Heart left ventricle (tissue), 16 donors: Measurements from ENCODE around the gene AMPD3. TPM values are rescaled to one million over a fixed set of nuclear protein-coding genes. Genes with fewer than 3 reads are reported as not detected.

Experiments
- ATAC-seq, 4 donors: fragments of 200-7000 bp; cut with Tn5 transposase; one replicate each; pipeline ENCODE4 v1.9.1; 2020 to 2022; ENCODE audit warnings: moderate library complexity in 4 of 4, mild to moderate bottlenecking in 3 of 4, moderate number of reproducible peaks in 1 of 4
- DNase-seq, 5 donors: peaks; one replicate each; pipeline ENCODE4 v3.0.0-alpha.2; 2020
- H3K27ac ChIP-seq, 12 donors: fragments of 200-600 bp; sonication (generic) in 4 of 12; one replicate each; pipeline versions ENCODE4 v1.5.0 to v1.8.0; 2016 to 2022; ENCODE audit warnings: mild to moderate bottlenecking in 2 of 12
- H3K27me3 ChIP-seq, 9 donors: fragments of 200-600 bp; sonication (generic) in 2 of 9; one replicate each; pipeline versions ENCODE4 v1.5.1 to v1.8.0; 2016 to 2022; ENCODE audit warnings: mild to moderate bottlenecking in 3 of 9
- H3K36me3 ChIP-seq, 9 donors: fragments of 200-600 bp; sonication (generic) in 2 of 9; one replicate each; pipeline versions ENCODE4 v1.5.0 to v1.8.0; 2018 to 2022; ENCODE audit warnings: mild to moderate bottlenecking in 2 of 9
- H3K4me1 ChIP-seq, 12 donors: fragments of 200-600 bp; sonication (generic) in 4 of 12; one replicate each; pipeline versions ENCODE4 v1.5.0 to v1.8.0; 2016 to 2022; ENCODE audit warnings: mild to moderate bottlenecking in 3 of 12
- H3K4me3 ChIP-seq, 12 donors: fragments of 200-600 bp; sonication (generic) in 4 of 12; one replicate each; pipeline versions ENCODE4 v1.5.0 to v1.8.0; 2017 to 2022; ENCODE audit warnings: mild to moderate bottlenecking in 9 of 12, moderate library complexity in 4 of 12
- H3K9me3 ChIP-seq, 12 donors: fragments of 200-600 bp; sonication (generic) in 4 of 12; one replicate each; pipeline versions ENCODE4 v1.5.0 to v1.8.0; 2016 to 2022; ENCODE audit warnings: mild to moderate bottlenecking in 1 of 12
- CTCF ChIP-seq, 12 donors: fragments of 200-600 bp; sonication (generic) in 4 of 12; IDR thresholded peaks; one replicate each; pipeline versions ENCODE4 v1.5.0 to v1.8.0; 2018 to 2022; ENCODE audit warnings: antibody characterized with exemption in 12 of 12, mild to moderate bottlenecking in 5 of 12
- POLR2A ChIP-seq, 2 donors: fragments of 450-650 bp; IDR thresholded peaks; one replicate each; pipeline ENCODE4 v1.6.1; 2017; ENCODE audit warnings: antibody characterized with exemption in 2 of 2, mild to moderate bottlenecking in 2 of 2, moderate library complexity in 2 of 2
- WGBS, 4 donors: extraction: QIAGEN DNeasy Blood & Tissue Kit in 2 of 4; methylation state at CpG; one replicate each; pipeline versions ENCODE4 v1.1.5 to v1.1.7; 2013 to 2018; 5-methylcytosine and 5-hydroxymethylcytosine counted together
- intact Hi-C, 10 donors: fragments of 100-400 bp; cut with DNase I; formaldehyde crosslinking; loops; one replicate each; pipeline versions ENCODE4 v1.11.1 to v1.14.2; 2022
- polyA plus RNA-seq, 2 donors: library from polyadenylated mRNA; stranded (reverse); fragments of 200-250 nt; gene quantifications; one replicate each; pipeline ENCODE4 v1.2.3, GENCODE V29; 2013
- total RNA-seq, 9 donors: library from RNA; depleted of rRNA in 2 of 9; stranded (reverse); fragments of >200 nt in 2 of 9; fragmentation: NEBNext Ultra II Directional in 3 of 9; extraction: Animal tissue kit (Norgen Biotek cat#: 25700) in 3 of 9; gene quantifications; one replicate each; pipeline versions ENCODE4 v1.1.0 to v1.2.4, GENCODE V29; 2016 to 2023
- donor health status: ischemic (EF 13 %, LVEDD 7.1; RV severe dilation, severe dysfunction).
- donor health status: healthy with polysubstance abuse.
- donor health status: DM: no; HTN: yes; CAD: no.
- donor health status: DM: no; HTN: no; CAD: no.
- donor health status: ischemic (EF 25% LVEDD 6.9; RV normal size, moderate dysfunction).
- donor health status: ischemic (EF 25% LVEDD 5.7; RV mildly dilated, moderate dysfunction).
- donor health status: healthy.
- donor health status: DM: yes; HTN: yes; CAD: no.
- donor health status: ischemic (EF 35%, LVEDD 5.7; RV mildly dilated, moderate dysfunction).
- donor health status: nonischemic (EF 11% LVEDD 7.7; RV severe dilation, severe dysfunction).
- donor health status: DM: yes; HTN: yes; CAD: no.
- donor health status: PGD.
- donor health status: ischemic (EF 29% LVEDD 5.4; RV normal size, mild dysfunction).
- donor health status: nonischemic (EF 23%, LVEDD 6.1; RV moderate dilation, normal function).

AMPD3 gene
- total and polyA plus RNA-seq, 11 donors = 1.0 to 16.8 (median 2.7) TPM

DNA sequence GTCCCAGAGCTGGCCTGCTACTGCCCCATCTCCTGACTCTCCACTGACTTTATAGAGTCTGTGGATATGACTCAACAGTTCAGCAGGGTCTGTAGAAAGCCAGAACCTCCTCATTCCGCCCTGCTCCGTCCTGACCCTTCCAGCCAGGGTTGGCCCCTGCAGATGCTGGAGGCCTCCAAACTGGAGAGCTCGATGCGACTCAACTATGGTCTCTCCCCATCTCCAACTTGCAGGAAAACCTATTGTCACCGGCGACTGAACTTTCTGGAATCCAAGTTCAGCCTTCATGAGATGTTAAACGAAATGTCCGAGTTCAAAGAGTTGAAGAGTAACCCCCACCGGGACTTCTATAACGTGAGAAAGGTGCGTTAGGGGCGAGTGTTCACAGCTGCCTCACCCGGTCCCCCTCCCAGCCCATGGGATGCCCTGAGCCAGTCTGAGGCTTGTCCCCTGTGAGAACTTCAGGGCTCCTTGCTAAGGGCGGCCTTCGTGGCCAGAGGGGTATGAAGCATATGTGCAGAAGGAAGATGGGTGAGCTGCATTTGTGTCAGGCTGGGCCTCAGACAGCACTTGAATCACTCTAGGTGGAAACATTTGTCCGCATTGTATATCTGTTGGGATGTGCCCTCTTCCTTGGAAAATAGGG, 32.1 kb downstream of the AMPD3 start:
- no peak for ATAC-seq
- intact Hi-C loops = no loop called here
- no peak for TF ChIP-seq POLR2A (IDR thresholded peaks at IDR 0.05)

GRCh38 chr11:10488121-10488933, 33.3 kb downstream of the AMPD3 start:
- intact Hi-C loops = no loop called here
- peaks cover 0 to 61% (median 0%) of the 10 kb centered on the region in 9 donors for H3K36me3 ChIP-seq
- H3K27ac ChIP-seq = no peak overlapping the region
- 84 to 93% (median 88%) methylated on average over 13 of the region's 13 CpGs for WGBS, 4 donors
- TF ChIP-seq CTCF (IDR thresholded peaks at IDR 0.05) (no peak), POLR2A (IDR thresholded peaks at IDR 0.05) (no peak)
- no peaks in the 10 kb centered on the region for H3K9me3 ChIP-seq
- H3K4me1 ChIP-seq = peaks cover 0 to 20% (median 6%) of the 10 kb centered on the region in 12 donors
- no peak overlapping the region for H3K4me3 ChIP-seq
- ATAC-seq (no peak), DNase-seq (no peak)
- no peaks in the 10 kb centered on the region for H3K27me3 ChIP-seq

More for the DNA sequence above, 32.1 kb downstream of the AMPD3 start:
- Histone ChIP-seq H3K4me1 (peaks cover 0 to 20% (median 6%) of the 10 kb centered on the region in 12 donors), H3K4me3 (no peak overlapping the region), H3K36me3 (peaks cover 0 to 55% (median 0%) of the 10 kb centered on the region in 9 donors), H3K9me3 (no peaks in the 10 kb centered on the region), H3K27me3 (no peaks in the 10 kb centered on the region), H3K27ac (no peak overlapping the region)
- DNase-seq = no peak
- WGBS, 4 donors = 94 to 96% (median 96%) methylated on average over 16 of the region's 16 CpGs

DNA sequence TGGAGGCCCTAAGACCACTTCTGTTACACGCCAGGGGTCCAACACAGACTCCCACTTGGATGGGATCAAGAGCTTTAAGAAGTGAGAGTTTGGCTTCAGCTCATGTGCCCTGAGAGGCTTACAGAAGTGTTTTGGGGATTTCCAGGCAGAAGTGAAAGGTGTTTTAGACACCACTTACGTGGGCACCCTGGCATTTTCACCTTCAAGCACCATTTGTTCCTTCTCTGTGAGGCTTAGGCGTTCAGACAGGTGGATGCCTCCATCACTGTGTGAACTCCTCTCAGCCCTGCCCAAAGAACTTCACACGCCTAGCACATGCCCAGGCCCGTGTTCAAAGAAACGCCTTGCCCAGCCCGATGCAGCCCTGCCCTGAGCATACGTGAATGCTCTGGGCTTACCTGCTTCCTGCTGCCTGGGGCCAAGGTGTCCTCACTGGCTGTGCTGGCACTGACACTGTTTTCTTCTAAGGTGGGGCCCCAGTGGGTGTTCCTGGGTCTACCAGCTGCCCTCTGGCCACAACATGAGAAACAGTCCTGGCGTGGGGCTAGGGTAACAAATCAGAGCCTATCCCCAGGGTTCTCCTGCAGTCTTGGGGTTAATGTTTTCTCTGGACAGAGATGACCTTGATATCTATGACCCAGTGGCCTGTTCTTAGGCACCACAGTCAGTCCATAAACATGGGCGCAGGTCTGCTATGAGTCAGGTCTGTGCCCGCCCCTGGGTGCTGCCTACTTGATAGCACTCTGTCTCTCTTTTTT, 34.0 kb downstream of the AMPD3 start:
- peaks cover 0 to 63% (median 0%) of the 10 kb centered on the region in 9 donors for H3K36me3 ChIP-seq
- 96 to 99% (median 97%) methylated on average over 11 of the region's 11 CpGs for WGBS, 4 donors
- H3K4me3 ChIP-seq = no peak overlapping the region
- ATAC-seq = no peak
- H3K27ac ChIP-seq = no peak overlapping the region
- H3K4me1 ChIP-seq = peaks cover 0 to 20% (median 6%) of the 10 kb centered on the region in 12 donors
- no peaks in the 10 kb centered on the region for H3K27me3 ChIP-seq
- intact Hi-C loops = no loop called here
- no peaks in the 10 kb centered on the region for H3K9me3 ChIP-seq
- no peak for TF ChIP-seq CTCF (IDR thresholded peaks at IDR 0.05)
- TF ChIP-seq POLR2A (IDR thresholded peaks at IDR 0.05) = no peak
- DNase-seq = no peak

GRCh38 chr11:10490032-10490397, 35.0 kb downstream of the AMPD3 start:
- H3K4me1 ChIP-seq = peaks cover 0 to 20% (median 6%) of the 10 kb centered on the region in 12 donors
- WGBS, 4 donors = 93 to 100% (median 98%) methylated on average over 5 of the region's 5 CpGs
- H3K36me3 ChIP-seq = peaks cover 0 to 66% (median 0%) of the 10 kb centered on the region in 9 donors
- no peaks in the 10 kb centered on the region for H3K27me3 ChIP-seq
- DNase-seq = no peak
- no peak overlapping the region for H3K4me3 ChIP-seq
- TF ChIP-seq CTCF (IDR thresholded peaks at IDR 0.05) = no peak
- no peak for TF ChIP-seq POLR2A (IDR thresholded peaks at IDR 0.05)
- H3K27ac ChIP-seq = peak overlapping the region in 2 of 12 donors; percentile 58 to 63
- intact Hi-C loops = loop anchor here in 1 of 10 donors (10.0 kb wide), 1 partner anchor 85 kb away; no protein-coding TSS in a partner anchor
- no peaks in the 10 kb centered on the region for H3K9me3 ChIP-seq
- ATAC-seq = no peak
